GM19372 (cell line): ENCODE measurements around the gene GLO1.
A peak's percentile ranks its signal among the peaks of the same experiment; 100 is the strongest.

Experiments
- ATAC-seq: cut with Tn5 transposase; IDR thresholded peaks from one replicate; pipeline ENCODE4 v1.9.1; 2021; ENCODE audit warnings: mild to moderate bottlenecking, low read depth, moderate library complexity; ENCODE audit not compliant: unreplicated experiment

The GLO1 gene

GRCh38 chr6:38702558-38703397, at the start of gene GLO1:
Gene GLO1, minus strand, starts transcription at chr6:38703145. Its CDS starts 91 bp downstream, at chr6:38703054.
- peak; percentile 100 for ATAC-seq

- ATAC-seq, result no peak
Observed at GRCh38 chr6:38750968-38751615, 48.1 kb upstream of the GLO1 start.

- no peak for ATAC-seq
Observed at GRCh38 chr6:38749473-38749872, 46.5 kb upstream of the GLO1 start.

GRCh38 chr6:38739532-38739931, 36.6 kb upstream of the GLO1 start:
- no peak for ATAC-seq

- no peak for ATAC-seq
Observed at GRCh38 chr6:38738261-38738660, 35.3 kb upstream of the GLO1 start.

GRCh38 chr6:38736951-38737350, 34.0 kb upstream of the GLO1 start:
- no peak for ATAC-seq

GRCh38 chr6:38730140-38730862, 27.4 kb upstream of the GLO1 start:
- ATAC-seq, result no peak

GRCh38 chr6:38728203-38728602, 25.3 kb upstream of the GLO1 start:
- ATAC-seq, result no peak

- ATAC-seq, result no peak
Observed at GRCh38 chr6:38725414-38726183, 22.7 kb upstream of the GLO1 start.

GRCh38 chr6:38724343-38724742, 21.4 kb upstream of the GLO1 start:
- ATAC-seq, result no peak

- ATAC-seq, result no peak
Observed at GRCh38 chr6:38723783-38724182, 20.8 kb upstream of the GLO1 start.

- no peak for ATAC-seq
Observed at GRCh38 chr6:38722727-38723334, 19.9 kb upstream of the GLO1 start.

- no peak for ATAC-seq
Observed at GRCh38 chr6:38722038-38722437, 19.1 kb upstream of the GLO1 start.

- no peak for ATAC-seq
Observed at GRCh38 chr6:38720295-38720694, 17.4 kb upstream of the GLO1 start.

GRCh38 chr6:38719358-38719757, 16.4 kb upstream of the GLO1 start:
- no peak for ATAC-seq

GRCh38 chr6:38716825-38717224, 13.9 kb upstream of the GLO1 start:
- ATAC-seq, result no peak

GRCh38 chr6:38715016-38715689, 12.2 kb upstream of the GLO1 start, which contains the start of gene DNAH8:
Gene DNAH8, plus strand, starts transcription at chr6:38715311. Its CDS starts 7,499 bp downstream, at chr6:38722810.
- no peak for ATAC-seq

GRCh38 chr6:38714239-38715015, 11.5 kb upstream of the GLO1 start:
- ATAC-seq, result no peak

- ATAC-seq, result no peak
Observed at GRCh38 chr6:38713812-38714211, 10.9 kb upstream of the GLO1 start.
